ENCODE data around the gene PRODH.
"Not testable (repeated sequence)": the region's sequence is repeated elsewhere in the genome, so short reads cannot be mapped to it uniquely, and the experiment has no call there.

The PRODH gene

GRCh38 chr22:18954303-18954989 lies 18.4 kb upstream of the PRODH start:
- DNase-seq = peak; percentile 29

GRCh38 chr22:18953128-18953527 lies 17.0 kb upstream of the PRODH start:
- not testable (repeated sequence) for DNase-seq

- DNase-seq = no peak
These were observed 15.9 kb upstream of the PRODH start for GRCh38 chr22:18952022-18952421.

- no peak for DNase-seq
These were observed 14.0 kb upstream of the PRODH start for GRCh38 chr22:18950141-18950540.

GRCh38 chr22:18947905-18948304 lies 11.8 kb upstream of the PRODH start:
- DNase-seq = no peak

- DNase-seq = not testable (repeated sequence)
These were observed 11.0 kb upstream of the PRODH start for GRCh38 chr22:18947105-18947504.

- not testable (repeated sequence) for DNase-seq
These were observed 2.6 kb upstream of the PRODH start for GRCh38 chr22:18938691-18939090.

- DNase-seq = not testable (repeated sequence)
These were observed 1.4 kb downstream of the PRODH start for GRCh38 chr22:18934688-18935087.

GRCh38 chr22:18933914-18934313 lies 2.2 kb downstream of the PRODH start:
- DNase-seq = no peak

- no peak for DNase-seq
These were observed 4.0 kb downstream of the PRODH start for GRCh38 chr22:18931905-18932652.

- DNase-seq = no peak
These were observed 6.6 kb downstream of the PRODH start for GRCh38 chr22:18929459-18929858.

GRCh38 chr22:18927573-18927972 lies 8.5 kb downstream of the PRODH start:
- DNase-seq = no peak

- DNase-seq = no peak
These were observed 9.1 kb downstream of the PRODH start for GRCh38 chr22:18927020-18927419.

- no peak for DNase-seq
These were observed 10.6 kb downstream of the PRODH start for GRCh38 chr22:18925368-18926064.

- not testable (repeated sequence) for DNase-seq
These were observed 15.7 kb downstream of the PRODH start for GRCh38 chr22:18920257-18920902.

GRCh38 chr22:18917818-18918217 lies 18.3 kb downstream of the PRODH start:
- DNase-seq = not testable (repeated sequence)

GRCh38 chr22:18915550-18915949 lies 20.5 kb downstream of the PRODH start:
- DNase-seq = not testable (repeated sequence)

- not testable (repeated sequence) for DNase-seq
These were observed 21.5 kb downstream of the PRODH start for GRCh38 chr22:18914558-18914957.

GRCh38 chr22:18912264-18912946 lies 23.7 kb downstream of the PRODH start:
- DNase-seq = not testable (repeated sequence)

- not testable (repeated sequence) for DNase-seq
These were observed 24.6 kb downstream of the PRODH start for GRCh38 chr22:18911535-18911934.

- DNase-seq = no peak
These were observed 26.5 kb downstream of the PRODH start for GRCh38 chr22:18909556-18909955.

- no peak for DNase-seq
These were observed 29.2 kb downstream of the PRODH start for GRCh38 chr22:18906896-18907295.

GRCh38 chr22:18906410-18906745 lies 29.7 kb downstream of the PRODH start:
- not testable (repeated sequence) for DNase-seq

Measured in CD4-positive, alpha-beta T cell treated with Interleukin-4 for 4 hours (primary cell).